ENCODE measurements around the gene BNC2.

DNA sequence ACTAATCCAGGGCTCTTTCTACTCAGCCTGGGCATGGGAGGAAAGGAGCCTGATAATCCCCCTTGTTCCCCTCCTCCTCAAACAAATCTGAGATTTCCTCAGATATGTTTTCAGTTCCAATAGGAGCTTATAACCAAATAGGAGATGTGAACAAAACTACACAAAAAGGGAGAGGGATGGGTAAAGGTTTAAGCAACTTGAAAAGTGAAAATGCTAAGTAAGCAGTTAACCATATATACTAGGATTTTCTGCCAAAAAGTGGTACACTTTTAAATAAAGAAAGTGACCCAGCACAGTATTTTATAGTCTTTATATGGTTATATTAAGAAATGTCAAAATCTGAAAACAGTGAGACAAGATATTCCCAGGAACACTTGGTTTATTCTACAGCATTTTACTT, 275.7 kb downstream of the BNC2 start:
- TF ChIP-seq, protein P1, sequence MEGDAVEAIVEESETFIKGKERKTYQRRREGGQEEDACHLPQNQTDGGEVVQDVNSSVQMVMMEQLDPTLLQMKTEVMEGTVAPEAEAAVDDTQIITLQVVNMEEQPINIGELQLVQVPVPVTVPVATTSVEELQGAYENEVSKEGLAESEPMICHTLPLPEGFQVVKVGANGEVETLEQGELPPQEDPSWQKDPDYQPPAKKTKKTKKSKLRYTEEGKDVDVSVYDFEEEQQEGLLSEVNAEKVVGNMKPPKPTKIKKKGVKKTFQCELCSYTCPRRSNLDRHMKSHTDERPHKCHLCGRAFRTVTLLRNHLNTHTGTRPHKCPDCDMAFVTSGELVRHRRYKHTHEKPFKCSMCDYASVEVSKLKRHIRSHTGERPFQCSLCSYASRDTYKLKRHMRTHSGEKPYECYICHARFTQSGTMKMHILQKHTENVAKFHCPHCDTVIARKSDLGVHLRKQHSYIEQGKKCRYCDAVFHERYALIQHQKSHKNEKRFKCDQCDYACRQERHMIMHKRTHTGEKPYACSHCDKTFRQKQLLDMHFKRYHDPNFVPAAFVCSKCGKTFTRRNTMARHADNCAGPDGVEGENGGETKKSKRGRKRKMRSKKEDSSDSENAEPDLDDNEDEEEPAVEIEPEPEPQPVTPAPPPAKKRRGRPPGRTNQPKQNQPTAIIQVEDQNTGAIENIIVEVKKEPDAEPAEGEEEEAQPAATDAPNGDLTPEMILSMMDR (IDR thresholded peaks at IDR 0.05) = no peak
- TF ChIP-seq POLR2AphosphoS5 (IDR thresholded peaks at IDR 0.05) = no peak
- no peak for TF ChIP-seq POLR2A (IDR thresholded peaks at IDR 0.05)
